GM12891 (cell line): ENCODE data around the gene TCEA2.

Experiments used
- POLR2A ChIP-seq: IDR thresholded peaks from 2 replicates; pipeline ENCODE4 v1.6.1; 2011; ENCODE audit warnings: low read depth, low read length, control low read depth
- TAF1 ChIP-seq: IDR thresholded peaks from 2 replicates; pipeline ENCODE4 v1.6.1; 2011; ENCODE audit warnings: low read depth, low read length, control low read depth

GRCh38 chr20:64113444-64113775 lies 50.4 kb downstream of the TCEA2 start:
- TF ChIP-seq POLR2A (no peak), TAF1 (no peak)
